Heart right ventricle (tissue), 16 donors: Measurements from ENCODE around the gene UBE2D2. TPM values are rescaled to one million over a fixed set of nuclear protein-coding genes. Genes with fewer than 3 reads are reported as not detected.

Source experiments
- ATAC-seq, 8 donors: fragments of 200-7000 bp; cut with Tn5 transposase; one replicate each; pipeline ENCODE4 v1.9.1; 2020; ENCODE audit warnings: mild to moderate bottlenecking in 8 of 8, moderate library complexity in 8 of 8, moderate number of reproducible peaks in 1 of 8
- DNase-seq, 2 donors: peaks; one replicate each; pipeline ENCODE4 v3.0.0-alpha.2; 2020
- H3K27ac ChIP-seq, 10 donors: fragments of 200-600 bp; sonication (generic) in 2 of 10; one replicate each; pipeline versions ENCODE4 v1.5.0 to v1.8.0; 2020 to 2022; ENCODE audit warnings: mild to moderate bottlenecking in 3 of 10
- H3K27me3 ChIP-seq, 7 donors: fragments of 200-600 bp; one replicate each; pipeline ENCODE4 v1.8.0; 2021 to 2022; ENCODE audit warnings: mild to moderate bottlenecking in 2 of 7
- H3K36me3 ChIP-seq, 9 donors: fragments of 200-600 bp; sonication (generic) in 1 of 9; one replicate each; pipeline versions ENCODE4 v1.5.0 to v1.8.0; 2020 to 2022; ENCODE audit warnings: mild to moderate bottlenecking in 2 of 9
- H3K4me1 ChIP-seq, 9 donors: fragments of 200-600 bp; sonication (generic) in 1 of 9; one replicate each; pipeline versions ENCODE4 v1.5.0 to v1.8.0; 2020 to 2022; ENCODE audit warnings: mild to moderate bottlenecking in 4 of 9
- H3K4me3 ChIP-seq, 10 donors: fragments of 200-600 bp; sonication (generic) in 2 of 10; one replicate each; pipeline versions ENCODE4 v1.5.0 to v1.8.0; 2020 to 2022; ENCODE audit warnings: mild to moderate bottlenecking in 7 of 10, moderate library complexity in 2 of 10
- H3K9me3 ChIP-seq, 11 donors: fragments of 200-600 bp in 10 of 11; sonication (generic) in 2 of 11; one replicate each; pipeline versions ENCODE4 v1.5.0 to v1.8.0; 2013 to 2022; ENCODE audit warnings: mild to moderate bottlenecking in 2 of 11, control low read depth in 1 of 11, moderate library complexity in 1 of 11
- CTCF ChIP-seq, 9 donors: fragments of 200-600 bp; sonication (generic) in 2 of 9; IDR thresholded peaks; one replicate each; pipeline versions ENCODE4 v1.5.0 to v1.8.0; 2021 to 2022; ENCODE audit warnings: antibody characterized with exemption in 9 of 9, mild to moderate bottlenecking in 5 of 9, moderate library complexity in 1 of 9
- WGBS, 2 donors: extraction: QIAGEN DNeasy Blood & Tissue Kit; methylation state at CpG; one replicate each; pipeline ENCODE4 v1.1.7; 2013; ENCODE audit warnings: inconsistent platforms in 1 of 2; 5-methylcytosine and 5-hydroxymethylcytosine counted together
- intact Hi-C, 10 donors: fragments of 100-400 bp; cut with DNase I; formaldehyde crosslinking; loops; one replicate each; pipeline versions ENCODE4 v1.11.1 to v1.14.2; 2022
- polyA plus RNA-seq, 2 donors: library from polyadenylated mRNA; stranded (reverse); fragments of 200-250 nt; gene quantifications; one replicate each; pipeline ENCODE4 v1.2.3, GENCODE V29; 2013
- total RNA-seq, 10 donors: library from RNA; stranded (reverse); fragmentation: NEBNext Ultra II Directional in 3 of 10; extraction: Animal tissue kit (Norgen Biotek cat#: 25700) in 3 of 10; gene quantifications; one replicate each; pipeline versions ENCODE4 v1.2.1 to v1.2.4, GENCODE V29; 2021 to 2023
- donor health status: Arrhythmogenic right ventricular cardiomyopathy.
- donor health status: ischemic (EF 13 %, LVEDD 7.1; RV severe dilation, severe dysfunction).
- donor health status: healthy with polysubstance abuse.
- donor health status: DM: no; HTN: yes; CAD: no.
- donor health status: DM: no; HTN: no; CAD: no.
- donor health status: ischemic (EF 25% LVEDD 6.9; RV normal size, moderate dysfunction).
- donor health status: ischemic (EF 25% LVEDD 5.7; RV mildly dilated, moderate dysfunction).
- donor health status: healthy.
- donor health status: DM: yes; HTN: yes; CAD: no.
- donor health status: Ischemic cardiomyopathy.
- donor health status: ischemic (EF 35%, LVEDD 5.7; RV mildly dilated, moderate dysfunction).
- donor health status: nonischemic (EF 11% LVEDD 7.7; RV severe dilation, severe dysfunction).
- donor health status: DM: yes; HTN: yes; CAD: no.
- donor health status: PGD.
- donor health status: ischemic (EF 29% LVEDD 5.4; RV normal size, mild dysfunction).
- donor health status: nonischemic (EF 23%, LVEDD 6.1; RV moderate dilation, normal function).

Gene UBE2D2
- total and polyA plus RNA-seq, 12 donors = 59.3 to 162 (median 139) TPM

DNA sequence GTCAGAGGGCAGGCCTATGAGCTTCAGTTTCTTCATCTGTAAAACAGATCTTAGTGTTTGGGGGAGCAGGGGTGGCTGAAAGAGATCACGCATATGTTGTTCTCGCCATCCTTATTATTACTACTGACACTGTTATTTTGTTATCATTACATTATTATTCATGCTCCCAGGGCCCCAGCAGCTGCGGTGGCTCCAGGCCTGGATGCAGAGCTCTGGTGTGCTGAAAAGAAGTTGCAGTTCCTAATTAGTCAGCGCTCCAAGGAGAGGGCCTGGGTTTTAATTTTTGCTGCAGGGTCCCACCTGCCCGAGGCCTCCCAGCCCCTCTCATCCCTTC is 106.6 kb downstream of the UBE2D2 start:
- WGBS, 2 donors = 32 to 33% methylated on average over 5 of the region's 5 CpGs
- H3K27me3 ChIP-seq = no peaks in the 10 kb centered on the region
- peak overlapping the region; percentile 24 to 66 (median 56) for H3K4me3 ChIP-seq
- peak in 1 of 8 donors; percentile 0 for ATAC-seq
- H3K9me3 ChIP-seq = no peaks in the 10 kb centered on the region
- peak overlapping the region; percentile 88 to 98 (median 94) for H3K27ac ChIP-seq
- intact Hi-C loops = no loop called here
- DNase-seq = no peak
- no peaks in the 10 kb centered on the region for H3K36me3 ChIP-seq
- H3K4me1 ChIP-seq = peaks cover 50 to 99% (median 87%) of the 10 kb centered on the region in 9 donors
- TF ChIP-seq CTCF (IDR thresholded peaks at IDR 0.05) = no peak

DNA sequence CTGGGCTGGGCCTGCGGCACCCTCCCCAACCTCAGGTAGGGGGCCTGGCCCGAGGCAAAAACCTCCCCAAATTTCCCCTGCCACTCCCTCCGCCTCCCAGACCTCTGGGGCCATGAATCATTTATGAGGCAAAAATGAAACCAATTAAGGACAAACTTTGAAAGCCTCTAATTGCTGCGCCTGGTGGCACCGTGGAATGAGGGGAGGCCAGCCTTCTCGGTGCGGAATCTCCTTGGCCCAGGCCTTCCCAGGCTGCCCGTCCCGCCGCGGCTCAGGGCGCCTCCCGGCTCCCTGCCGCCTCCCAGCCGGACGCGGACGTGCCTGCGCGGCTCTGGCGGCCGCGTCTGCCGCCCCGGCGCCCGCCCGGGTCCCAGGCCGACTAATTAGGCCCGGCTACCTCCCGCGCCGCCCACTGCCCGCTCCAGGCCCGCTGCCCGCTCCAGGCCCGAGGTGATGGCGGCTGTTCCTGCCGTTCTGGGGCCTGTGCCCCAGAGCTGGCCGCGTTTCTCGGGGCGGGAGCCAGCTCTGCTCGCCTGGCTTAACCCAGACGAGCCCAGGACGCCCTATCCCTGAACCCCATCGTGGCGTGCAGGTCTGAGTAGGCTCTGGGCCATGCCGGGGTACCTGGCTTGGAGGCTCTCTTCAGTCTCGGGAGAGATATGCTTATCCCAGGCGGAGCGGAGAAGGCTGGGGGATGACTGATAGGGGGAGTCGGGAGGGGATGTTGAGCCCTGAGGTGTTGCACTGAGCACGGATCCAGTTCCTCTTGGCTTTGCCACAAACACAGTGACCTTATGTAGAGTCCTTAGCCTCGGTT is 107.1 kb downstream of the UBE2D2 start:
- Histone ChIP-seq H3K27ac (peak overlapping the region; percentile 88 to 98 (median 94)), H3K9me3 (no peaks in the 10 kb centered on the region), H3K36me3 (no peaks in the 10 kb centered on the region), H3K4me3 (peak overlapping the region; percentile 24 to 66 (median 56)), H3K4me1 (peaks cover 51 to 99% (median 92%) of the 10 kb centered on the region in 9 donors), H3K27me3 (no peaks in the 10 kb centered on the region)
- TF ChIP-seq CTCF (IDR thresholded peaks at IDR 0.05) = peak in 1 of 9 donors; percentile 12
- ATAC-seq = peak; percentile 5 to 43 (median 16)
- peak in 1 of 2 donors; percentile 57 for DNase-seq
- intact Hi-C loops = no loop called here
- 4% methylated on average over 45 to 55 of the region's 55 CpGs for WGBS, 2 donors

DNA sequence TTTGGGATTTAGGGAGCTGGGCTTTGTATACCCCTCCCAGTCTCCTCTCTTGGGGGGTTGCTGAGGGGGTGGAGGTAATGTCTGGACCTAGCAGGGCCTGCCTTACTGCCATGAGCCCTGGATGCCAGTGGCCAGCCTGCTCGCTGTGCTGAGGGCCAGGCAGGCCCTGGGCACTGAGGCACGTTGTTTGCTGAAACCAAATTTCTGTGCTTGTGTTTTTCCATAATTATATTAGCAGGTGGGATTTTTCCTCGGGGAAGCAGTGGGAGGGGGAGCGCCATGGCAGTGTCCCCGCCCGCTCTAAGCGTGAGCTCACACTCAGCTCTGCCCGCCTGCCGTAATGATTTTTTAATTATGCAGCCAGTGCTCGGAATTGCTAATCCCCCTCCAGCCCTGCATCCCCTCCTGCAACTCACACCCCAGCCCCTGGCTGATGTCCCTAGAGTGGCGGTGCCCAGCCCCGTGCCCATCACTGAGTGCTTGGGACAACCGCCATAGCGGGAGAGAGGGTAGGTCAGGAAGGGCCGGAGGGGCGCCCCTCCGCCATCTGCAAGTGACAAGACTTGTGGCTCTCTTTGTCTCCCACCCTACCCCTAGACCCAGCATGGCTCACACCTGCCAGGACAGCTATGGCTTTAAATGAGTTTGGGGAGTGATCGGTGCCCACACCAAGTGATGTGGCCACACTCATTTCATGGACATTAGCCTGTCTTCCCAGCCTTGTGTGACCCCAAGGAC is 108.0 kb downstream of the UBE2D2 start:
- DNase-seq (no peak), ATAC-seq (peak in 2 of 8 donors; percentile 4 to 6)
- no peaks in the 10 kb centered on the region for H3K36me3 ChIP-seq
- peaks cover 55 to 99% (median 95%) of the 10 kb centered on the region in 9 donors for H3K4me1 ChIP-seq
- no peaks in the 10 kb centered on the region for H3K9me3 ChIP-seq
- peak overlapping the region in 9 of 10 donors; percentile 38 to 66 (median 57) for H3K4me3 ChIP-seq
- WGBS, 2 donors = 51 to 53% methylated on average over 18 of the region's 18 CpGs
- no peak for TF ChIP-seq CTCF (IDR thresholded peaks at IDR 0.05)
- peak overlapping the region; percentile 88 to 98 (median 94) for H3K27ac ChIP-seq
- intact Hi-C loops = no loop called here
- no peaks in the 10 kb centered on the region for H3K27me3 ChIP-seq

- Histone ChIP-seq H3K4me3 (peak overlapping the region in 9 of 10 donors; percentile 38 to 66 (median 57)), H3K27ac (peak overlapping the region; percentile 88 to 98 (median 94)), H3K27me3 (no peaks in the 10 kb centered on the region), H3K4me1 (peaks cover 58 to 99% (median 95%) of the 10 kb centered on the region in 9 donors), H3K36me3 (no peaks in the 10 kb centered on the region), H3K9me3 (no peaks in the 10 kb centered on the region)
- 19 to 21% methylated on average over 23 of the region's 23 CpGs for WGBS, 2 donors
- TF ChIP-seq CTCF (IDR thresholded peaks at IDR 0.05) = no peak
- peak; percentile 59 to 65 for DNase-seq
- peak; percentile 19 to 56 (median 44) for ATAC-seq
- intact Hi-C loops = no loop called here
Observed at GRCh38 chr5:139669662-139670368, 108.7 kb downstream of the UBE2D2 start.
